ENCODE results near the gene HIF1A.
"Not testable (repeated sequence)": the region's sequence is repeated elsewhere in the genome, so short reads cannot be mapped to it uniquely, and the experiment has no call there.

DNA sequence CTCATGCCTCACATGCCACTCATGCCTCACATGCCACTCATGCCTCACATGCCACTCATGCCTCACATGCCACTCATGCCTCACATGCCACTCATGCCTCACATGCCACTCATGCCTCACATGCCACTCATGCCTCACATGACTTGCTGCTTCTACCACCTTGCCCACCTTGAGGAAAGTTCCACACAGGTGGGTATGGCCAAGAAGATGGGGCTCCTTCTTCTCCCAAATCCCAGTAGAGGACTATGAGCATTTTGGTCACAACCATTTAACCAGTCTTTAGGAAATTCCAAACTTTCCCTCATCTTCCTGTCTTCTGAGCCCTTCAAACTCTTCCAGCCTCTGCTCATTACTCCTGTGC is 60.0 kb downstream of the HIF1A start:
- not testable (repeated sequence) for TF ChIP-seq YY1 (IDR thresholded peaks at IDR 0.05; ENCODE audit: insufficient read depth, insufficient read length); ZNF274 (IDR thresholded peaks at IDR 0.05; ENCODE audit: low read depth, low read length)

Measured in NT2/D1 (cell line).